Caco-2 (cell line): ENCODE data around the gene ERBB2. TPM values are rescaled to one million over a fixed set of nuclear protein-coding genes. Genes with fewer than 3 reads are reported as not detected.
"Not testable (repeated sequence)": the region's sequence is repeated elsewhere in the genome, so short reads cannot be mapped to it uniquely, and the experiment has no call there.

ENCODE experiments used
- BruUV-seq: library from RNA; stranded (reverse); fragments of 400-500 nt; replicated peaks from 2 replicates; lab custom pipeline; 2021; lab: Mats Ljungman, UMichigan
- CTCF ChIA-PET: fragments of 300-600 bp; sonication (Branson Sonifier 250); formaldehyde crosslinking; loops from one replicate; lab custom pipeline; 2022; ENCODE audit warnings: antibody characterized with exemption; lab: Charles Lee
- POLR2A ChIA-PET: fragments of 300-600 bp; sonication (Branson Sonifier 250); formaldehyde crosslinking; loops from one replicate; lab custom pipeline; 2022; ENCODE audit warnings: antibody characterized with exemption; lab: Charles Lee
- DNase-seq, 2 experiments: peaks; one replicate each; pipeline versions ENCODE4 v3.0.0 to v3.0.0-alpha.2; 2020 to 2022
- H3K27me3 ChIP-seq: replicated peaks from 2 replicates; pipeline ENCODE4 v1.6.0; 2011; ENCODE audit warnings: low read length; ENCODE audit not compliant: control insufficient read depth, insufficient read depth
- H3K36me3 ChIP-seq: 2 replicates; pipeline ENCODE4 v1.5.1; 2011; ENCODE audit warnings: low read length; ENCODE audit not compliant: control insufficient read depth, insufficient read depth
- H3K4me1 ChIP-seq: fragments of 250-450 bp; sonication (Bioruptor Pico); 2 replicates; pipeline ENCODE4 v1.5.1; 2020; ENCODE audit warnings: mild to moderate bottlenecking
- H3K4me3 ChIP-seq: 2 replicates; pipeline ENCODE4 v1.5.1; 2011; ENCODE audit warnings: low read depth, mild to moderate bottlenecking, control low read depth, low read length
- H3K9me3 ChIP-seq: fragments of 250-450 bp; sonication (Bioruptor Pico); 2 replicates; pipeline ENCODE4 v1.5.1; 2020; ENCODE audit warnings: mild to moderate bottlenecking, moderate library complexity
- H3K27ac Mint-ChIP-seq: one replicate; pipeline ENCODE4 v1.8.0; 2022; ENCODE audit warnings: mixed read lengths; ENCODE audit not compliant: unreplicated experiment
- H3K27me3 Mint-ChIP-seq: one replicate; pipeline ENCODE4 v1.8.0; 2022; ENCODE audit warnings: mixed read lengths; ENCODE audit not compliant: insufficient read depth, unreplicated experiment
- H3K36me3 Mint-ChIP-seq: one replicate; pipeline ENCODE4 v1.8.0; 2022; ENCODE audit warnings: mild to moderate bottlenecking, mixed read lengths; ENCODE audit not compliant: insufficient read depth, unreplicated experiment
- H3K4me1 Mint-ChIP-seq: one replicate; pipeline ENCODE4 v1.8.0; 2022; ENCODE audit warnings: low read depth, mixed read lengths; ENCODE audit not compliant: unreplicated experiment
- H3K4me3 Mint-ChIP-seq: one replicate; pipeline ENCODE4 v1.8.0; 2022; ENCODE audit warnings: mild to moderate bottlenecking, moderate library complexity, mixed read lengths; ENCODE audit not compliant: unreplicated experiment
- H3K9me3 Mint-ChIP-seq: one replicate; pipeline ENCODE4 v1.8.0; 2022; ENCODE audit warnings: mixed read lengths; ENCODE audit not compliant: unreplicated experiment
- CTCF ChIP-seq, 2 experiments: fragments of 200-600 bp in 1 of 2; IDR thresholded peaks; 1 replicate in 1 of 2; 2 replicates in 1 of 2; pipeline versions ENCODE4 v1.5.1 to v1.8.0; 2011 to 2022; ENCODE audit warnings: antibody characterized with exemption in 1 of 2, control low read depth in 1 of 2, inconsistent platforms in 1 of 2, low read depth in 1 of 2, low read length in 1 of 2, mild to moderate bottlenecking in 1 of 2, moderate library complexity in 1 of 2; ENCODE audit not compliant: insufficient read depth in 1 of 2, severe bottlenecking in 1 of 2, unreplicated experiment in 1 of 2
- intact Hi-C: fragments of 100-400 bp; cut with micrococcal nuclease; formaldehyde crosslinking; loops from one replicate; pipeline ENCODE4 v1.10.0; 2022; ENCODE audit not compliant: unreplicated experiment
- total RNA-seq: library from RNA; stranded (reverse); gene quantifications from 2 replicates; pipeline ENCODE4 v1.2.3, GENCODE V29; 2022

Gene ERBB2
- total RNA-seq, 1 experiment from 2014 or later: 121 TPM

- no peak overlapping the region for H3K27ac Mint-ChIP-seq
- ChIA-PET CTCF (interaction anchor here (1.2 kb wide), 1 partner anchor 140 kb away, joined by 8 read pairs; no protein-coding TSS in a partner anchor), POLR2A (no interaction called here)
- no peaks in the 10 kb centered on the region for H3K4me1 ChIP-seq
- H3K4me3 ChIP-seq: no peak overlapping the region
- H3K9me3 Mint-ChIP-seq: no peaks in the 10 kb centered on the region
- DNase-seq: no peak
- H3K9me3 ChIP-seq: no peaks in the 10 kb centered on the region
- no TSS peak for BruUV-seq
- TF ChIP-seq CTCF (IDR thresholded peaks at IDR 0.05; ENCODE audit: insufficient read depth in 1 of 2, low read depth in 1 of 2, low read length in 1 of 2, severe bottlenecking in 1 of 2, unreplicated experiment in 1 of 2): no peak
- H3K36me3 Mint-ChIP-seq: no peaks in the 10 kb centered on the region
- no peaks in the 10 kb centered on the region for H3K4me1 Mint-ChIP-seq
- H3K27me3 Mint-ChIP-seq: no peaks in the 10 kb centered on the region
- H3K36me3 ChIP-seq: no peaks in the 10 kb centered on the region
- intact Hi-C loops: no loop called here
- H3K27me3 ChIP-seq: no peaks in the 10 kb centered on the region
- H3K4me3 Mint-ChIP-seq: no peak overlapping the region
Observed at GRCh38 chr17:39763051-39763820, 63.4 kb downstream of the ERBB2 start.

DNA sequence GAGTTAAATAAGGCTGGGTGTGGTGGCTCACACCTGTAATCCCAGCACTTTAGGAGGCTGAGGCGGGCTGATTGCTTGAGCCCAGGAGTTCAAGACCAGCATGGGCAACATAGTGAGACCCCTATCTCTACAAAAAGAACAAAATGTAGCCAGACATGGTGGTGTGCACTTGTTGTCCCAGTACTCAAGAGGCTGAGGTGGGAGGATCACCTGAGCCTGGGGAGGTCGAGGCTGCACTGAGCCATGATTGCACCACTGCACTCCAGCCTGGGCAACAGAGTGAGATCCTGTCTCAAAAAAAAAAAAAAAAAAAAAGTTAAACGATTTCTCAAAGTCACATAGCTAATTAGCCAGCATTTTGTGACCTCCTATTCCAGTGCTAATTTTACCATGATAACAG is 64.3 kb downstream of the ERBB2 start:
- H3K4me3 ChIP-seq, H3K4me1 ChIP-seq, H3K27ac Mint-ChIP-seq, DNase-seq, H3K27me3 ChIP-seq, intact Hi-C loops, H3K9me3 ChIP-seq, H3K27me3 Mint-ChIP-seq, H3K36me3 ChIP-seq, H3K9me3 Mint-ChIP-seq, H3K36me3 Mint-ChIP-seq, BruUV-seq, H3K4me1 Mint-ChIP-seq, H3K4me3 Mint-ChIP-seq: not testable (repeated sequence)
- CTCF ChIA-PET: interaction anchor here (0.6 to 1.2 kb wide), 4 partner anchors 53 to 141 kb away, joined by 3 to 8 read pairs (median 4); no protein-coding TSS in a partner anchor
- POLR2A ChIA-PET: interaction anchor here (0.7 kb wide), 1 partner anchor 138 kb away, joined by 4 read pairs; no protein-coding TSS in a partner anchor

DNA sequence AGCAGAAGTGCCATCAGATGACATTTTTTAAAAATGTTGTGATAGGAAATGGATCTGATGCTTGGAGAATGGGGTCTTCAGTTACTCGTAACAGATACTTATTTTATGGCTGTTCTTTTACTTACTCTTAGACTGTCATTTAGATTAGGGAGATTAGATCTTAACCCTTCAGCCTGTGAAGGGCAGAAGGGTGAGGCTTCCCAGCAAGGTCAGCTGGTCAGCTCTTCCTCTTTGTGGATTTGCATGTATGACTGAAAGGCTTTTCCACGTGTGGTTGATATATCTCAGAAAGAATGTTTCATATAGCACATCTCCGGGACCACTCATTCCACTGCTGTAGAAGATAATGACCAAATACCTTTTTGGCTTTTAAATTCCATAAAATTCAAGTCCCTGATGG is 65.3 kb downstream of the ERBB2 start:
- Mint-ChIP-seq H3K4me1 (no peaks in the 10 kb centered on the region), H3K36me3 (no peaks in the 10 kb centered on the region), H3K4me3 (no peak overlapping the region), H3K27ac (no peak overlapping the region), H3K27me3 (no peaks in the 10 kb centered on the region), H3K9me3 (no peaks in the 10 kb centered on the region)
- no peak for TF ChIP-seq CTCF (IDR thresholded peaks at IDR 0.05; ENCODE audit: insufficient read depth in 1 of 2, low read depth in 1 of 2, low read length in 1 of 2, severe bottlenecking in 1 of 2, unreplicated experiment in 1 of 2)
- DNase-seq: no peak
- BruUV-seq: no TSS peak
- Histone ChIP-seq H3K4me1 (no peaks in the 10 kb centered on the region), H3K4me3 (no peak overlapping the region), H3K9me3 (no peaks in the 10 kb centered on the region), H3K36me3 (no peaks in the 10 kb centered on the region), H3K27me3 (no peaks in the 10 kb centered on the region)
- ChIA-PET POLR2A (no interaction called here), CTCF (interaction anchor here (0.8 kb wide), 1 partner anchor 54 kb away, joined by 5 read pairs; no protein-coding TSS in a partner anchor)
- intact Hi-C loops: no loop called here
